Body of pancreas (tissue), 4 donors: ENCODE data around the gene LPP.

Source experiments
- CTCF ChIP-seq, 7 experiments: fragments of 450-650 bp in 4 of 7; fragments of 200-600 bp in 3 of 7; sonication (generic) in 3 of 7; IDR thresholded peaks; one replicate each; pipeline ENCODE4 v1.5.1; 2016 to 2019; ENCODE audit warnings: antibody characterized with exemption in 7 of 7
- POLR2A ChIP-seq, 3 donors: fragments of 450-650 bp; IDR thresholded peaks; one replicate each; pipeline ENCODE4 v1.6.1; 2016; ENCODE audit warnings: antibody characterized with exemption in 3 of 3, mild to moderate bottlenecking in 2 of 3

- TF ChIP-seq CTCF (IDR thresholded peaks at IDR 0.05) (no peak), POLR2A (IDR thresholded peaks at IDR 0.05) (no peak)
These were observed 46.5 kb downstream of the LPP start for GRCh38 chr3:188200481-188200880.
